NCI-H2029 treated with DMSO at 0.1 percent for 48 hours (cell line): Measurements from ENCODE around the gene TAF15.
A peak's percentile ranks its signal among the peaks of the same experiment; 100 is the strongest.

ENCODE experiments used
- DNase-seq: peaks from one replicate; lab custom pipeline; 2025; lab: John Stamatoyannopoulos, UW

The TAF15 gene

DNA sequence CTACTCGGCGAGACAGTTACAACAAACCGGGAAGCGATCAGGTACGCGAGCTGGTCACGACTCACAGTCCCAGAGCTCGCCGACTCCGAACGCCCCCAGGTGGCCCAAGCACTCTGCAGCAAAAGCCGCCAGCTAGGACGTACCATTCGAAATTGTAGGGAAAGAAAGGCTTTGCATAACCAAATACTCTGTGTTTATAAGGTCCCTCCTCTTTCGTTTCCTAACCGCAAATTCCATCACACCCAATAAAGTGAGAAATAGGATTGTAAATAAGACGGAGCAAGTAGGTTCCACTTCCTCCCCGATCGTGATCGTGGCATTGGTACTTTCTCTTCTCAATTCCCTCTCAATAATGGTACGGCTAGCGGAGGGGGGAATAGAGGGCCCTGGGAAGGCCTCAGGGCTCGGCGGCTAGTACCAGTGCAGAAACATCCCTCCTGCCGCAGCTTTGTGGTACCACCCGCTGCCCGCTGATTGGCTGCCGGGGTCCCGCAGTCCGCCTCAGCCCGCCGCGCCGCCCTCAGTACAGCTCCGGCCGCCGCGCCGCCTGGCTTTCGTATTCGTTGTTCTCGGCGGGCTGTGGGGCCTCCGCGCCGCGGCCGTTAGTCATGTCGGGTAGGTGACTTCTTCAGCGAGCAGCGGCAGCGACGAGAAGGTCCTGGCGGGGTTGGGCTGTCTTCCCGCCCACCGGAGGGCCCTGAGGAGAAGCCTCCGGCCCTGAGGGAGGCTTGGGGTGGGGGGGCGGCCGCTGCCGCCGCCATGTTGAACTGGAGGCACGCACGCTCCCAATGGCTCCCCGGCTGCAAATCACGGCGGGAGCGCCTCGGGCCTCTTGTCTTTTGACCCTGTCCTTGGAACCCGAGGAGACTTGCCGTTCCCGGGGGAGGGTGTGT, at the start of gene TAF15:
TAF15 (plus strand) TSS at position 523 of the 893 bp plus-strand sequence; CDS start at position 609, 86 bp downstream.
- DNase-seq = peak; percentile 97

DNA sequence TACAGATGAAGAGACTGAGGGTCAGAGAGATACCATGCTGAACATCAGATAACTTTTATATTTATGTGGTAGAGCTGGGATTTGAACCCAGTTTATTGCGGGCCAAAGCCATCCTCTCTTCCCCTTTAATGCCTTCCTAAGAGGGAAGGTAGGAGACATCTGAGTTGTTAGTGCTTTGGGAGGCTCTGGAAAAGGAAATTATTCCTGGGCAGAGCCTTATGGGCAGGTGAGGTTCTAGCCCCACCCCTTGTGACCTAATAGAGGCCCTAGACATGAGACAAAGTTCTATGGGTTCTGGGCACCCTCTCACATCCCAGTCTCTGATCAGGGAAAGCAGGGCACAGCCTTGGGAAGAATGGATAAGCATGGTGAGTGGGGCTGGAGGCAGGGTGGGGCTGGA, 48.7 kb upstream of the TAF15 start, which contains the start of gene C17orf50:
C17orf50 (plus strand) TSS at position 301 of the 400 bp plus-strand sequence; CDS start at position 356, 55 bp downstream.
- no peak for DNase-seq

DNA sequence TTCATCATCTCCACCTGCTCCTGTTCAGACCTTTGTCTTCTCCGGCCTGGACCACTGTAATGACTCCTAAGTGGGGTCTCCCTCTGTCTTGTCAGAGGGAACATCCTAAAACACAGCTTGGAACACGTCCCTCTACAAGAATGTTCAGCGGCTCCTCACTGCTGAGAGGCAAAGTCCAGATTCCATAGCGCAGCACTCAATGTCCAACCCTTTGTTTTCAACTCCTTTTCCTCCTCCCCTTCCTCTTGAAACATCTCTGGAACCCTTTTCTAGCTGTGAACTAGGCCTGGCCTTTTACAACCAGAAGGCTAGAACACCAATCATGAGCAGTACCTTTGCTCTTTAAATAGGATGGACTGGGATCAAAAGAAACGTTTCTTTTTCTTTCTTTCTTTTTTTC, 47.7 kb upstream of the TAF15 start:
- no peak for DNase-seq

DNA sequence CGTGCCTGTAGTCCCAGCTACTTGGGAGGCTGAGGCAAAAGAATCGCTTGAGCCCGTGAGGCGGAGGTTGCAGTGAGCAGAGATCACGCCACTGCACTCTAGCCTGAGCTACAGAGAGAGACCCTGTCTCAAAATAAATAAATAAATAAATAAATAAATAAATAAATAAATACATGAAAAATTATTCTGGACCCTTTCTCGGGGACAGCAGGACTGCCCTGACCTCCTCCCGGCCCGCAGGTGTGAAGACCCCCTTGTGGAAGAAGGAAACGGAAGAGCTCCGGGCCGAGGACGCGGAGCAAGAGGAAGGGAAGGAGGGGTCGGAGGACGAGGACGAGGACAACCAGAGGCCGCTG, 45.5 kb upstream of the TAF15 start:
- no peak for DNase-seq

DNA sequence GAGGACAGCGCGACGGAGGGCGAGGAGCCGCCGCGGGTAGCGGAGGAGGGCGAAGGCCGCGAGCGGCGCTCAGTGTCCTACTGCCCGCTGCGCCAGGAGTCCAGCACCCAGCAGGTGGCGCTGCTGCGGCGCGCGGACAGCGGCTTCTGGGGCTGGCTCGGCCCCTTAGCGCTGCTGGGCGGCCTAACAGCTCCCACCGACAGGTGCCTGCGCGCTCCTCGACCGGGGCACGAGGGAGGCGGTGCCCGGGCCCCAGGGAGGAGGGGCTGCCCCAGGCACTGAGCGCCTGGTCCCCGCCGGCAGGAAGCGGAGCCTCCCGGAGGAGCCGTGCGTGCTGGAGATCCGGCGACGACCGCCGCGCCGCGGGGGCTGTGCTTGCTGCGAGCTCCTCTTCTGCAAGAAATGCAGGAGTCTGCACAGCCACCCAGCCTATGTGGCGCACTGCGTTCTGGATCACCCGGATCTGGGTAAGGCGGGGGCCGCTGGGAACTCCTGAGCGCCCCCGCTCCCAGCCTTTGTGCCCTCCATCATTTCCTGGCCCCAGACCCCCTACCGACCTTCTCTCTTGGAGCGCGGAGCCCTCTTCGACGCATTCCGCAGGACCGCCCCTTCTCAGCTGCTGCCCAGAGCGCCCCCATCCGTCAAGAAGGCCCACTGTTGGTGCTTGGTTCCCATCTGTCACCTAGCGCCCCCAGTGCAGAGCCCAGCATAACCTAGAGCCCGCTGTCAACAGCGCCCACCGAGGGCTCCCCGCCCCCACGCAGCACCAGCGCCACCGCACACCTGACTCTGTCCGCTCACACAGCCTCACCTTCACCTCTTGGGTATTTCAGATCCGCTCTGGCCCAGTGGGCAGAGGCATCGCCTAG, 44.9 kb upstream of the TAF15 start:
- DNase-seq = peak; percentile 41

DNA sequence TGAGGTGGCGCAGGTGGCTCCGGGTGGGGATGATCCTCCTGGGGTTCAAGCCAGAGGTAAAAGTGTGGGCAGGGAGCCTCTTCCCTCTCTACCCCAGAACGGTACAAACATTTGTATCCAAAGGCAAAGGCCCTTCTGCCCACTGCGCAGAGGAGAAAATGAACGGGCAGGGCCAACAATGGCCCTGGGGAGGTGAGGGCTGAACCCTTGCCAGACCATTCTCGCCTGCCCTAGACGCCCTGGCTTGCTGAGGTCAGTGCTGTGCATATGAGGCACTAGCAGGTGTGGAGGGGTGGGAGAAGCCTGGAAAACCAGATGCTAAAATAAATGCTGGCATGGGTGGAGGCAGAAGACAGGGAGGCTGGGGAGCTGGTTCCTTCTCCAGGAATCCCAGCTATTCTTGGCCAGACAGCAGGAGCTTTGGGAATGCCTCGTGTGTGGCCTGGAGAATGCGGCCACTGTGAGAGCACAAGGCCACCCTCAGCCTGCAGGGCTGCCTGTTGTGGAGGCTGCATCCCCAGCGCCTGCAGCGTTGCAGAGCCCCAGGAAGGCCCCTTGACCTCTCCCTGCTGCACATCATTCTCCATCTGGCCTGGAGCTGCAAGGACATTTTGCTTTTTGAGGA, 44.1 kb upstream of the TAF15 start:
- no peak for DNase-seq

DNA sequence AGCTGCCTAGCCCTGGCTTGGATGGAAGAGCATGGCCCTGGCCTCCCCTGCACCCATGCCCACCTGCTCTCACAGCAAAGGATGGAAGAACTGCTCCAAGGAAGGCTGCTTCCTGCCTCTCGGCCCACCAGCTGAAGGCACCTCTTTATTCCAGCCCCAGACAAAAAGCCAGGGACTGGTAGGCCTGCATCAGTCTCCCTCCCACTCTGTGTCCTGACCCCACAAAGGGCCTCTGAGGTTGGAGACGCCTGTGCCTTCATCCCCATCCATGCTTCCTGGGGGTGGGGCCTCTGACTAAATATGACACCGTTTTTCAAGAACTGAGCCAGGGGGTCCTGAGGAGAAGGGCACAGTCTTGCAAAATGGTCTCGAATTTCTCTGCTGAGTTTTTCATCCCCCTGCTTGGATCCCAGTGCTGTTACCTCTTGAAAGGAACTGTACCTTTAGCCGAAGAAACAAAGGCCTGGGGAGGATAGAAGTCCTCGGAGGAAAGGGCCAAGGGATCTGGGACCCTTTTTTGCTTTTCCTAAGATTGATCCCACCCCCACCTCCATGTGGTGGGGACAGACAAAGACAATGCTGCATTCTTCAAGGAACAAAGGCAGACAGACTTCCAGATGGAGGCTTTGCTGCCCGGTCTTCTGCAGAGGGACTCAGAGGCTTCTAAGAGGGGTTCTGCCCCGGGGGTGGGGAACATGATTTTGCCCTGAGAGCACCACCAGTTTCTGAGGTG, 43.4 kb upstream of the TAF15 start:
- DNase-seq = no peak

DNA sequence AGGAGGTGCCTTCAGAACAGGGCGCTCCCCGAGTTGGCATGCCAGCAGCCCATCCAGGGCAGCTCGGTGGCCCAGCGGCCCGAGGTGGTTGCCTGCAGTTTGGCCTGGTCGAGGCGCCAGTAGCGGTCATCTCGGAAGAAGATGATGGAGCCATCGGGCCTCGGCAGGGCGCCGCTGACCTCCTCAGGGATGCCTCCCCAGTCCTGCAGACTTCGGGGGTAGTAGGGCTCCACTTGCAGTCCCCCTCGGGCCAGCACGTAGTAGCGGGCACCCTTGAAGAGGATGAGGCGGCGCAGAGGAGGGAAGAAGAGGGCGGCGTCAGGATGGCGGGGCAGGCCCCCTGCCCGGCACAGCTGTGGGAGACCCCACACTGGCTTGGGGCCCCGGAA, 42.8 kb upstream of the TAF15 start:
- no peak for DNase-seq

DNA sequence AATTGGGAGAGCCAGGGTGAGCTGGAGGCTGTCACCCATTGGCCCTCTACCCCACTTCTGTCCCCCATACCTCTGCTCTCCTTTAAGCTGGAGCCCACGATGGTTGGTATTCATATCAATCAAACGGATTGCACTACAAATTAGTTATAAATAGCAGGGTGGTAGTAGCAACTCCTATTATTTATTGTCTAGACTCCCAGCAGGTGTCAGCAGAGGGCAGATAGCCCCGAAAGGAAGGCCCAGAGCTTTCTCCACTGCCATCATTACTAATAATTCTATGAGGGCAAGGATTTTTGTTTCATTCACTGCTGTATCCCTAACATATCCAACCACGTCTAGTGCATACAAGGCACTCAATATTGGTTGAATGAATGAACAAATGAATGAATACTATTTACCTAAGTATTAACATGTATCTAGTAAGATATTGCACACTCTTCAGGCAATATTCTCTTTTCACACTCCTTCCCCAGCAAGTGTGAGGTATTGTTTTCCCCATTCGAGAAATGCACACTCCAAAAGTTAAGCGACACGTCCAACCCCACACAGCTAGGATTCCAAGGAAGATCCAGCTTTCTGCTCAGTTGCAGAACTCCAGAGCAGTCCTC, 42.3 kb upstream of the TAF15 start:
- peak; percentile 4 for DNase-seq

DNA sequence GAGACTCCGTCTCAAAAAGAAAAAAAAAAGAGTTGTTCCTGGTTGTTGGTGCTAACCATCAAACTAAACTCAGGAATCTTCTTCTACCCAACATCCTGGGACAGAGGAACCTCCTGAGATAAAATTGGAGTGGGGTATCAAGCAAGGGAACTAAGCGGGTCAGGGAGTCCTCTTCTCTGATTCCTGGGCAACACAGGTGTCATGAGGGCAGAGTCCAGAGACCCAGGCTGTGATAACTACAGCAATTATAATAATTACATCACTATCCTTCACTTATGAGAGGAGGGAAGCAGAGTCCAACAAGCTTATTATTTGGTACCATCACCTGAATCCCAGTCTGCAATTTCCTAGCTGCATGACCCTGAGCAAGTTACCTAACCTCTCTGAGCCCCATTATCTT, 40.5 kb upstream of the TAF15 start:
- no peak for DNase-seq

DNA sequence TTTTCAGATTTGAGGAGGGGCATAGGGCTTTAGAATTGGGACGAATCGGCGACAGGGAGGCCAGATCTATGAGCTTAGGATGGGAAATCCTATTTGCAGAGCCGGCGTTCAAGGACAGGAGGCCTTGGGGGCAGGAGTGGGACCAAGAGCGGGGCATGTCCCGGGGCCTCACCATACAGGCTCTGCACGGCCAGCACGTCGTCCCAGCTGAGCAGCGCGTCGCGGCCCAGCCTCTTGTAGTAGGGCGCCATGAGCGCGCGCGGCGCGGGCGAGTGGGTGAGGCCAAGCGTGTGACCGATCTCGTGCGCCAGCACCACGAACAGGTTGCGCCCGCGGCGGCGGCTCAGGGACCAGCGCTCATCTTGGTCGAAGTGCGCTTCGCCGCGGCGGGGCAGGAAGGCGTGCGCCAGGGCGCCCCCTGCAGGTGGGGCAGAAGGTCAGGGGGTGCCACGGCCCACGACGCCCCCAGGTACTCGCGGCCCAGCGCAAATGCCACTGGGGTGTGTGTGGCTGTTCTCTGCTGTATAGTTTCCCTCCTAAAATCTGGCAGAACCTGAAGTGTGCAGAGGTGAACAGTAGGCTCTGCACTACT, 39.3 kb upstream of the TAF15 start:
- no peak for DNase-seq

DNA sequence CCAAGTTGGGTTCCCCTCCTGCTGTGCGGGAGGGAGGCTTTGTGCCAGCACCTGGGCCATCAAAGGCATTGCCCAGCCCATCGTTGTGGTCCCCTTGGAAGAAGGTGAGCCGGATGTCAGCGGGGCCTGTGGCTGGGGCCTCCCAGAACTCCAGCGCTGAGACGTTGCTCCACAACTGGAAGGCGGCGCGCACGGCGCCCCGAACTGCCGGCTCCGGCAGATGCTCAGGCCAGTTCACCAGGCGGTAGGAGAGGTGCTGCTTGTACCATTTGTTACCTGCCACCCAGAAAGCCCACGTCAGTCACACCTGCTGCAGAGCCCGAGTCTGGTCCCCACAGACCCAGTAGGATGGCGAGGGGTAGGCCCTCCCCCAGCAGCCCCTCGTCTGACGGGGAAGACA, 36.2 kb upstream of the TAF15 start:
- no peak for DNase-seq

DNA sequence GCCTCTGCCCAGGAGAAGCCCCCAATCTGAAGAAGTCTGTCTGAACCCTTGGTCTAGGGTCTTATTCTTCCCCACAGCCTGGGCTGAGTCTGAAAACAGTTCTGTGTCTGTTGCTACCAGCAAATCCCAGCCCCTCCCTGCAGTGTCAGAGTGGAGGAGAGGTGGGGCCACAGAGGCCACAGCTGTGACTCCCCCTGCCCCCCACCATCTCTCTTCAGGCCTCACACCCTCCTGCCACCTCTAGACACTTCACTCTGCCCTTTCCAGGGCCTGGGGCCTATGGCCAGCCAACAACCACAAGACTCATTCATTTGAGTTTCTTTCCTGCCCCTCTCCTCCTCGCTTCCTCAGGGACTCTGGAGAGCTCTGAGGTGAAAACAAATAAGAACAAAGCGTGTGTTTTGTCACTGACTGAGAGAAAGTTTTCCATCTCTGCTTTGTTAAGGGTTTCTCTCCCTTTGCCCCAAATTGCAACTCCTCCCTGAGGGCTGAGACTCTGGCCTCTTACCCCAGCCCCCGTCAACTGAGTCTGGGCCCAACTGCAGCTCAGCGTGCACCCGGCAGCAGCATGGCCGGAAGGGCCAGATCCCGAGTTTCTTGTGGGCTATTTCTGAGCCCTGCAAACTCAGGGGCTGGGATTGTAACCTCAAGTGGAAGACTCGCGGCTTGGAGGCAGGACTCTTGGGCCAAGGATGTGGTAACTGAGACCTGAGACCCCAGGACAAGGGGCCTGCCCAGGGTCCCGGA, 35.4 kb upstream of the TAF15 start:
- DNase-seq = no peak

DNA sequence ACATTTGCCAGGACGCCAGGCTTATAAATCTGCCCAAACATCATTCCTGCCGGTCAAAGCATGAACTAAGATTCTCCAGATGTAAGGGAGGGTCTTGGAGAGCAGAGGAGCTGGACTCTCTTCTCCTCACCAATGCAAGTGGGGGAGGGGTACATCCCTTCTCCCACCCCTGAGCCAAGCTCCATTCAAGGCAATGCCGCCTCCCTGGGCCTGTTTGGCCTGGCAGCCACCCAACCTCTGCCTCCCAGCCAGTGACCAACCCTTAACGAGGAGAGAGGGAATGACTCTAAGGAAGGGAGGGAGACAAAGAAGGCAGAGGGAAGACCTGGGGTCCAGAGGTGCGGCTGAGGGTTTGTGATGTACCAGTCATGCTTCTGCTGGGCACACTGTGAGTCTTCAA, 34.8 kb upstream of the TAF15 start:
- no peak for DNase-seq

DNA sequence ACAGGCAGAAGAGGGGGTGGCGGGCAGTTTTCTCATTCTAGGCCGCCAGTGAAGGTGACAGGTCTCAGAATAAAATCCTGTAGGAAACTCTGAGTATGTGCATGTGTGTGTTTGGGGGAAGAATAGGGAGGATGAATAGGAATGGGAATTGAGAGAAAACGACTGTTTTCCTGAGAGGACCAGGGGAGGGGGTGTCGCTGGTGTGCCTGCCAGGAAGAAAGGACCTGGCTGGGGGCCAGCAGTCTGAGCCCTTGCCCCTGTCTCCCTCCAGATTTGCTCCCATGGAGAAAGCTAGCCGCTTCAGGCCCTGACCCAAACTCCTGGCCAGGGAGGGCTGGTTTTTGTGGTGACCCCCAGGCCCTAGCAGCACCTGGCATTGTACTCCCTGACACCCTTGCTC, 34.2 kb upstream of the TAF15 start:
- no peak for DNase-seq

DNA sequence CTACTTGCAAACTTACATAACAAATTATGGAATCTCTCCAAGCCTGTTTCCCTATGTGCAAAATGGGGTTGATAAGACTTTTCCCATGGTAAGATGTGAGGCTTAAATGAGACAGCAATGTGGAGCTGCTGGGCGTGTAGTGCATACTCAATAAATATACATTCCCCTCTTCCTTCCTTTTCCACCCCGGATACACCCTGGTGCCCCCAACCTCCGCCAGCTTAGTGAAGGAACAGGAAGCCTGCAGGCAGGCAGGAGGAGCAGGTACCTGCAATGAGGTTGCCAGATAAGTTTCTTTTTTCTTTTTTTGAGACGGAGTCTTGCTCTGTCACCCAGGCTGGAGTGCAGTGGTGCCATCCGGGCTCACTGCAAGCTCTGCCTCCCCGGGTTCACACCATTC, 33.7 kb upstream of the TAF15 start:
- DNase-seq = no peak

DNA sequence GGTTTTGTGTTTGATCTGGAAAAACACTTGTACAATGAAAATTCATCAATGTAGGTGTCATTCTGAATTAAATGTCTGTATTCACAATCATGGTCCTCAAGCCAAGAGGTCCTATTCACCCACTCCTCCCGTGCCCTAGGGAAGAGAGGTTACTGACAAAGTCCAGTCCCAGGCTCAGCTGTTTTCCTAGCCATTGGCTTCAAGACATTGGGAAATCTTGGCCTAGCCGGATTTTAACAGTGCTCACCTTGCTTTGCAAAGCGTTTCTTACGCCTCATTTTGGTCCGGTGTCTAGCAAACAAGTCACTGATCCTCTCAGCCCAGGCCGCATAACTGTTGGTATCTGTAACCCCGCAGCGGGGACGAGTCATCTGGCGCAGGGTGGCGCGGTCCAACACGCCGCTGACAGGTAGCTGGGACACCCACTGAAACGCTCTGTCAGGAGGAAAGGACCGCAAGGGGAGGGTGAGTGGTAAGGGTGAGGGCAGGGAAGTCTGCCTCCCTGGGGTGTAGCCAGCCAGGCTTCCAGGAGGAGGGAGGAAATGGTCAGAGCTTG, 30.6 kb upstream of the TAF15 start:
- DNase-seq = no peak

DNA sequence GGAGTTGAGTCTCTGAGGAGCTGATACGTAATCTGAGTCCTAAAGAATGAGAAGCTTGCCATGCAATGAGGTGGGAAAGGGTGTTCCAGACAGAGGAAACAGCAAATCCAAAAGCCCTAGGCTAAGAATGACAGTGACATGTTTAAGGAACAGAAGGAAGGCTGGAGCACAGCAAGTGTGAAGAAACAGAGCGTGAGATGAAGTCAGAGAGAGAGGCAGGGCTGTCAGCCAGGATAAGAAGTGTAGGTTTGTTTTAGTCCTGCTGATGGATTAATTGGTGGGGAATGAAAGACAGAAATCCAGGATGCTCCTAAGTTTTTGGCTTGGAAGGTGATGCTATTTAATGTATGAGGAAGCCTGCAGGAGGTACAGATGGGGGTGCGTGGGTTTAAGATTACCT, 28.3 kb upstream of the TAF15 start:
- no peak for DNase-seq

DNA sequence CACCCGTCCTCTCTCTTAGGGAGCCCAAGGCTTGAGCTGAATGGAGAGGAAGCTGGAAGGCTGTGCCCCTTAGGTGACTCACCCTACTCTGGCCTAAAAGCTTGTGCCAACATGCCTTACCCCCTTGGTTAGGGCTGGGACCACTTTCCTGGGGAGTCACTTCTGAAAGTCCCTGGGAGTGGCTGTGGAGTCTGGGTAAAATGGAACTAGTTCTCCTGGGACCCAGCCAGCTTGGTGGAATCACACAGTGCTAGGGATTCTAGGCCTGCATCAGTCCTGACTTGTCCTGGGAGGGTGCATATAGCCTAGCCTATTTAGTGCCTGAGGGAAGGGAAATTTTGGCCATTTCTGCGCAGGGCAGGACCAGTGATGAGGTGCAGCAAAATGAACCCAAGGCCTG, 24.4 kb upstream of the TAF15 start:
- DNase-seq = no peak

DNA sequence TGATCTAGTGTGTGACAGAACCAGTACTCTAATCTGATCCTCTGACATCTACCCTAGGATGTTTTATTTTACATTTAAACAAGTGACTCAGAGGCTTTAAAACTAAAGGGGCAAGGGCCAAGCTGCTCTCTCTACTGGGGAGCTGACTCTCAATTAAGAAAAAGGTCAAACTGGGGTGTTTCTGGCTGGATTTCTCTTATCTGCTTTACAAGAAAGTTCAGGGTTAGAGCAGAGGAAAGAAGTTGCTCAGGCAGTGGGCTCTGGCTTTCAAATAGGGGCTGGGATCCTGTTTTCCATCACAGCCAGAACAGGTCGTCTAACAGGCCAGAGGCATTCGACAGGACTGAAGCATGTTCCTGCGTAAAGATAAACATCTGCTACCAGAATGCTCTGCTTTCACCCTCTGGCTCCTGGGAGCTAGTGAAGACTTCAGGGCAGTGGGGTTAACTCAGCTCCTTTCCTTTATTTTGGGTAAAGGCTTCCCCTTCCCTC, 22.3 kb upstream of the TAF15 start:
- DNase-seq = no peak
